Hepatocyte (in vitro differentiated cells): ENCODE results near the gene APC2. TPM values are rescaled to one million over a fixed set of nuclear protein-coding genes. Genes with fewer than 3 reads are reported as not detected.
A peak's percentile ranks its signal among the peaks of the same experiment; 100 is the strongest.

ENCODE experiments used
- DNase-seq: peaks from one replicate; pipeline ENCODE4 v3.0.0-alpha.2; 2016; ENCODE audit warnings: low spot score
- H2AFZ ChIP-seq: fragments of 200-600 bp; sonication (generic); 2 replicates; pipeline ENCODE4 v1.6.0; 2016; ENCODE audit warnings: antibody characterized with exemption, mild to moderate bottlenecking
- H3K27ac ChIP-seq: fragments of 200-600 bp; sonication (generic); 2 replicates; pipeline ENCODE4 v1.5.1; 2016; ENCODE audit warnings: mild to moderate bottlenecking
- H3K27me3 ChIP-seq: fragments of 200-600 bp; sonication (generic); 2 replicates; pipeline ENCODE4 v1.6.1; 2016
- H3K36me3 ChIP-seq: fragments of 200-600 bp; sonication (generic); replicated peaks from 2 replicates; pipeline ENCODE4 v1.5.1; 2016; ENCODE audit warnings: low read depth; ENCODE audit not compliant: insufficient read depth
- H3K4me1 ChIP-seq: fragments of 200-600 bp; sonication (generic); 2 replicates; pipeline ENCODE4 v1.5.1; 2016; ENCODE audit warnings: mild to moderate bottlenecking, moderate library complexity; ENCODE audit not compliant: insufficient read depth
- H3K4me2 ChIP-seq: fragments of 200-600 bp; sonication (generic); 2 replicates; pipeline ENCODE4 v1.6.0; 2016
- H3K4me3 ChIP-seq: fragments of 200-600 bp; sonication (generic); 2 replicates; pipeline ENCODE4 v1.5.1; 2016; ENCODE audit warnings: mild to moderate bottlenecking
- H3K79me2 ChIP-seq: fragments of 200-600 bp; sonication (generic); 2 replicates; pipeline ENCODE4 v1.6.0; 2017; ENCODE audit warnings: mild to moderate bottlenecking
- H3K9me2 ChIP-seq: fragments of 200-600 bp; sonication (generic); replicated peaks from 2 replicates; pipeline ENCODE4 v1.6.0; 2017; ENCODE audit warnings: mild to moderate bottlenecking; ENCODE audit not compliant: insufficient read depth
- H3K9me3 ChIP-seq: fragments of 200-600 bp; sonication (generic); 2 replicates; pipeline ENCODE4 v1.5.1; 2016; ENCODE audit warnings: low read depth, mild to moderate bottlenecking
- H4K20me1 ChIP-seq: fragments of 200-600 bp; sonication (generic); 2 replicates; pipeline ENCODE4 v1.6.0; 2016; ENCODE audit warnings: mild to moderate bottlenecking; ENCODE audit not compliant: insufficient read depth, poor library complexity, severe bottlenecking
- EZH2 ChIP-seq: fragments of 200-600 bp; sonication (generic); IDR thresholded peaks from 2 replicates; pipeline ENCODE4 v1.6.1; 2016; ENCODE audit warnings: antibody characterized with exemption, mild to moderate bottlenecking, borderline replicate concordance
- EZH2phosphoT487 ChIP-seq: fragments of 200-600 bp; sonication (generic); IDR thresholded peaks from one replicate; pipeline ENCODE4 v1.6.1; 2018; ENCODE audit warnings: antibody characterized with exemption, mild to moderate bottlenecking, low read depth, moderate library complexity; ENCODE audit not compliant: unreplicated experiment, severe bottlenecking
- WGBS: methylation state at CpG from one replicate; pipeline ENCODE4 v1.1.6; 2016; ENCODE audit warnings: low lambda C conversion rate; ENCODE audit errors: missing lambda C conversion rate; 5-methylcytosine and 5-hydroxymethylcytosine counted together
- polyA plus RNA-seq: library from polyadenylated mRNA; unstranded; fragments of >200 nt; fragmentation: Nextera tagmentation; extraction: Ambion mirVana; gene quantifications from 2 replicates; pipeline ENCODE4 v1.2.1, GENCODE V29; 2016
- total RNA-seq: library from RNA; depleted of rRNA; stranded (reverse); fragments of >200 nt; gene quantifications from 2 replicates; pipeline ENCODE4 v1.2.3, GENCODE V29; 2014
- TF ChIP-seq, protein P1 (sequence below): fragments of 200-600 bp; sonication (generic); IDR thresholded peaks from 2 replicates; pipeline ENCODE4 v1.5.1; 2016; ENCODE audit warnings: antibody characterized with exemption, mild to moderate bottlenecking; ENCODE audit not compliant: poor library complexity

APC2 gene
- total and polyA plus RNA-seq, 2 experiments from 2014 or later, result 0.36 to 1.2 TPM

GRCh38 chr19:1491114-1491848 lies 41.4 kb downstream of the APC2 start, which contains the start of gene REEP6:
Gene REEP6, plus strand, starts transcription at chr19:1491181. Its CDS starts 89 bp downstream, at chr19:1491270.
- H3K4me1 ChIP-seq, result peaks cover 21% of the 10 kb centered on the region
- TF ChIP-seq EZH2 (no peak), EZH2phosphoT487 (no peak)
- TF ChIP-seq, protein P1, sequence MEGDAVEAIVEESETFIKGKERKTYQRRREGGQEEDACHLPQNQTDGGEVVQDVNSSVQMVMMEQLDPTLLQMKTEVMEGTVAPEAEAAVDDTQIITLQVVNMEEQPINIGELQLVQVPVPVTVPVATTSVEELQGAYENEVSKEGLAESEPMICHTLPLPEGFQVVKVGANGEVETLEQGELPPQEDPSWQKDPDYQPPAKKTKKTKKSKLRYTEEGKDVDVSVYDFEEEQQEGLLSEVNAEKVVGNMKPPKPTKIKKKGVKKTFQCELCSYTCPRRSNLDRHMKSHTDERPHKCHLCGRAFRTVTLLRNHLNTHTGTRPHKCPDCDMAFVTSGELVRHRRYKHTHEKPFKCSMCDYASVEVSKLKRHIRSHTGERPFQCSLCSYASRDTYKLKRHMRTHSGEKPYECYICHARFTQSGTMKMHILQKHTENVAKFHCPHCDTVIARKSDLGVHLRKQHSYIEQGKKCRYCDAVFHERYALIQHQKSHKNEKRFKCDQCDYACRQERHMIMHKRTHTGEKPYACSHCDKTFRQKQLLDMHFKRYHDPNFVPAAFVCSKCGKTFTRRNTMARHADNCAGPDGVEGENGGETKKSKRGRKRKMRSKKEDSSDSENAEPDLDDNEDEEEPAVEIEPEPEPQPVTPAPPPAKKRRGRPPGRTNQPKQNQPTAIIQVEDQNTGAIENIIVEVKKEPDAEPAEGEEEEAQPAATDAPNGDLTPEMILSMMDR, result no peak
- no peaks in the 10 kb centered on the region for H3K9me2 ChIP-seq
- H4K20me1 ChIP-seq, result no peaks in the 10 kb centered on the region
- H3K4me2 ChIP-seq, result peak within 1 kb of the TSS; percentile 78
- H3K27me3 ChIP-seq, result no peaks in the 10 kb centered on the region
- peak within 1 kb of the TSS; percentile 86 for H3K27ac ChIP-seq
- peaks cover 15% of the 10 kb centered on the region for H3K79me2 ChIP-seq
- no peaks in the 10 kb centered on the region for H3K9me3 ChIP-seq
- no peak for DNase-seq
- H3K4me3 ChIP-seq, result peak within 1 kb of the TSS; percentile 62
- peak within 1 kb of the TSS; percentile 44 for H2AFZ ChIP-seq
- WGBS, result 19% methylated on average over 27 of the region's 73 CpGs
- H3K36me3 ChIP-seq, result no peaks in the 10 kb centered on the region

- no peak overlapping the region for H2AFZ ChIP-seq
- H3K4me1 ChIP-seq, result peaks cover 21% of the 10 kb centered on the region
- H3K9me3 ChIP-seq, result no peaks in the 10 kb centered on the region
- peak overlapping the region; percentile 23 for H3K4me3 ChIP-seq
- no peaks in the 10 kb centered on the region for H3K36me3 ChIP-seq
- H3K9me2 ChIP-seq, result no peaks in the 10 kb centered on the region
- peak overlapping the region; percentile 85 for H3K27ac ChIP-seq
- H4K20me1 ChIP-seq, result no peaks in the 10 kb centered on the region
- peaks cover 15% of the 10 kb centered on the region for H3K79me2 ChIP-seq
- no peaks in the 10 kb centered on the region for H3K27me3 ChIP-seq
- TF ChIP-seq, protein P1, result no peak
- TF ChIP-seq EZH2phosphoT487 (no peak), EZH2 (no peak)
- H3K4me2 ChIP-seq, result peak overlapping the region; percentile 78
- no peak for DNase-seq
- WGBS, result 66% methylated on average over 12 of the region's 12 CpGs
Observed at GRCh38 chr19:1491849-1492170, 41.9 kb downstream of the APC2 start.

DNA sequence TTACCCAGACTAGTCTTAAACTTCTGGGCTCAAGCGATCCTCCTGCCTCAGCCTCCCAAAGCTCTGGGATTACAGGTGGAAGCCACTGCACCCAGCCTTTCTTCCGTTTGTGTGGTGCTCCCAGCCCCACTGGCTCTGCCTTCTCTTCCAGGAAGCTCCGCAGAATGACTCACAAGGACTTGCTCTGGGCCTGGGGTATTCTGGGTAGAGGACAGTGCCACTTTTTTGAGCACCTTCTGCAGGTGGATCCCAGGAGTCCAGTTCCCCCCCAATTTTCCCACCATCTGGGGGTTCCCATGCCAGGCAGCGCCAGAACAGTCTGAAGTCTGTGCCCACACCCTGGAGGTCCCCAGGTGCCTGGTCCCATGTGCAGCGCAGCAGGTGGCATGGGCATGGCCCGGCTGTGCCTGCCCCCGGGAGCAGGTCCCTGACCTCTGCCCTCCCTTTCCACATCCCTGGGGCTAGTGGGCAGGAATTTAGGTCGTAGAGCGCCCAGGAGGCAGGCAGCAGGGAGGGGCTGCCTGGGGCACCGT lies 42.6 kb downstream of the APC2 start:
- 65% methylated on average over 10 of the region's 10 CpGs for WGBS
- DNase-seq, result peak; percentile 76
- peaks cover 15% of the 10 kb centered on the region for H3K79me2 ChIP-seq
- H3K9me3 ChIP-seq, result no peaks in the 10 kb centered on the region
- no peaks in the 10 kb centered on the region for H3K36me3 ChIP-seq
- H3K27me3 ChIP-seq, result no peaks in the 10 kb centered on the region
- no peaks in the 10 kb centered on the region for H4K20me1 ChIP-seq
- no peak for TF ChIP-seq EZH2phosphoT487
- TF ChIP-seq, protein P1, result no peak
- no peak overlapping the region for H3K4me3 ChIP-seq
- no peaks in the 10 kb centered on the region for H3K9me2 ChIP-seq
- H3K4me2 ChIP-seq, result peak overlapping the region; percentile 78
- peak overlapping the region; percentile 85 for H3K27ac ChIP-seq
- H2AFZ ChIP-seq, result no peak overlapping the region
- H3K4me1 ChIP-seq, result peaks cover 21% of the 10 kb centered on the region
